GM19193 (cell line): Measurements from ENCODE around the gene UQCR11.

ENCODE experiments used
- POLR2A ChIP-seq: IDR thresholded peaks from 4 replicates; pipeline ENCODE4 v1.6.1; 2011; ENCODE audit not compliant: insufficient read depth, insufficient read length; ENCODE audit errors: extremely low read depth

UQCR11 gene

GRCh38 chr19:1558552-1558951 lies 46.7 kb downstream of the UQCR11 start:
- TF ChIP-seq POLR2A = no peak

- TF ChIP-seq POLR2A = no peak
Measured at GRCh38 chr19:1556390-1557070, 48.7 kb downstream of the UQCR11 start.

DNA sequence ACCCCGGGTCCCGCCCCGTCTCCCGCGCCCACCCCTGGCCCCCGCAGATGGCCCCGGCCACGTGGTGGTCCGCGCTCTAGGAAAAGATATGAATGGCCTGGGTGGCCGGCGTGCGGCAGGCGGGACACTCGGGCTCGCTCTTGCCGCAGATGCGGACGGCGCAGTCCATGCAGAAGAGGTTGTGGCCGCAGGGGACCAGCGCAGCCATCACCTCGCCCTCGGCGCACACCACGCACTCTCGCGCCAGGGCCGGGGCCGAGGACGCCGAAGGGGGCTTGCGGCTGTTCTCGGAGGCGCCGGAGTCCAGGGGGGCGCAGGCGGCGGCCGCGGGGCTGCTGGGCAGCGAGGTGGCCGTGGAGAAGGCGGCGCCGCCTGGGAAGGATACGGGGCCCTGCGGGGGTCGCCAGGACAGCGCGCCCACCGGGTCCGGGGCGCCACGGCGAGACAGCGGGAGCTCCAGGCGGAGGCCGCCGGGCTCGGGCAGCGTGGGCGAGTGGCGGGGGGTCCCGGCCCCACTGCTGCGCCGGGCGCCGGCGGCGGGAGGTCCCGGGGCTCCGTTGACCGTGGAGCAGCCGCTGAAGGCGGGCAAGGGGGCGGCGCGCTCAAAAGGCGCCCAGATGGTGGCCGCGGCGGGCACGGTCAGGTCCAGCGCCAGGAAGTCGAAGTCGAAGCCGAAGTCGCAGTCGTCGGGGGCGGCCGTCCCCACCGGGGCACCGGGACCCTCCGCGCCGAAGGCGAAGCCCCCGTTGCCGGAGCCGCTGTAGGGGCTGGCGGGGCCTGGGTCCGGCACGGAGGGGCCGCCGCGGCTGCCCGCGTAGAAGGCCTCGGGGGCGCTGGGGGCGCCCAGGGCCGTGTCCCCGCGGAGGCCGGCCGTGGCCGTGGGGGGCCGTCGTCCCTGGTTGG lies 49.5 kb downstream of the UQCR11 start:
- TF ChIP-seq POLR2A = no peak

GRCh38 chr19:1554968-1555367 lies 50.3 kb downstream of the UQCR11 start:
- TF ChIP-seq POLR2A = no peak

GRCh38 chr19:1553415-1553814 lies 51.8 kb downstream of the UQCR11 start:
- TF ChIP-seq POLR2A = no peak

GRCh38 chr19:1551068-1552040 lies 53.9 kb downstream of the UQCR11 start:
- no peak for TF ChIP-seq POLR2A

- no peak for TF ChIP-seq POLR2A
Measured at GRCh38 chr19:1549332-1549945, 55.8 kb downstream of the UQCR11 start.
